ENCODE measurements around the gene TMIGD3.
"Not testable (repeated sequence)": the region's sequence is repeated elsewhere in the genome, so short reads cannot be mapped to it uniquely, and the experiment has no call there.

Gene TMIGD3

DNA sequence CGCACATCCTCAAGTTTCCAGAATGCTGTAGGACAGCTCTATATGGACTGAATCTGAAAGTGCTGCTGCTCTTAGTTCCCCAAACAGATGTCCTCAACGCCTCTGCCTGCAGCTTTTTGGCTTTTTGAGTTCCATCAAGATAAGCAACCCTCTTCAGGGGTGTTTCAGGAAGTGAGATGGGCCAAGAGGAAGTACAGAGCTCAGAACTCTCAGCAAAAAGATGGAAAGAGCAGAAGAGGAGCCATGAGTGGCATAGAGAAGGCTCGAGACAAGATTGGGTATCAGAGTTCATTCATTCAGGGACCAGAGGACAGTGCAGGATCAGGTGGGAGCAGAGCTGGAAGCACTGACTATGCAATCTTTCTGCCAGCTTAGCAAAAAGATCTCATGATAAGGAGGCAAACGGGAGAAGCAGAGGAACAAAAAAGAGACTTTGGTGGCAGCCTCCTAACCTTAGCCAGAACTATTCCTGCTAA lies at the start of gene TMIGD3, which contains the start of gene ADORA3:
Gene TMIGD3, minus strand, starts transcription at position 49 of the 476 bp plus-strand sequence. CDS start 279 bp downstream, outside the sequence.
Gene ADORA3, minus strand, starts transcription at position 49 of the 476 bp plus-strand sequence. CDS start 279 bp downstream, outside the sequence.
- Histone ChIP-seq H3K36me3 (ENCODE audit: insufficient read depth, low read length) (no peaks in the 10 kb centered on the region), H3K9ac (ENCODE audit: low read depth, low read length) (no peak within 1 kb of the TSS), H3K4me1 (ENCODE audit: insufficient read depth, low read length) (0 out of 2 replicates have a peak, but pooled peaks cover 4% of the 10 kb centered on the region), H3K9me3 (ENCODE audit: control insufficient read depth, insufficient read depth, low read length) (no peaks in the 10 kb centered on the region)

DNA sequence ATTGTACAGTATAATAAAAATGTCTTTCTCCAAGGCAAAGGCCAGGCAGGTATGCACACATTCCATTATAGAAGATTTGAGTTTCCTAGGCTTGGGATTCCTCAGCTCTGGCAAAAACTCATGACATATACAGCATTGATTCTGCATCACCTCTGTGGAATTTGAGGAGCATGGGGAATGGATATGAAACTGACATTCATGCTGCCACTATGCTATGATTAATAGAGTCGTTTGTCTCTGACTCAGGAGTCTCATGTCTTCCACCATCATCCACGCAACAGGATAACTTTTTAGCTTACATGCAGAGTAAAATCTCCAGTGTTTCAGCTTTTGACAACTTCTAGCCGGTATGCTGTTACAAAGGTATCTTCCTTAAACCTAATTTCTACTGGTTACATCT lies 49.8 kb upstream of the TMIGD3 start:
- Histone ChIP-seq H3K36me3 (ENCODE audit: insufficient read depth, low read length) (peaks cover 3% of the 10 kb centered on the region; the same call in 1 of the 2 replicates), H3K9me3 (ENCODE audit: control insufficient read depth, insufficient read depth, low read length) (no peaks in the 10 kb centered on the region), H3K4me1 (ENCODE audit: insufficient read depth, low read length) (peaks cover 12% of the 10 kb centered on the region; the same call in 1 of the 2 replicates), H3K9ac (ENCODE audit: low read depth, low read length) (no peak overlapping the region)

DNA sequence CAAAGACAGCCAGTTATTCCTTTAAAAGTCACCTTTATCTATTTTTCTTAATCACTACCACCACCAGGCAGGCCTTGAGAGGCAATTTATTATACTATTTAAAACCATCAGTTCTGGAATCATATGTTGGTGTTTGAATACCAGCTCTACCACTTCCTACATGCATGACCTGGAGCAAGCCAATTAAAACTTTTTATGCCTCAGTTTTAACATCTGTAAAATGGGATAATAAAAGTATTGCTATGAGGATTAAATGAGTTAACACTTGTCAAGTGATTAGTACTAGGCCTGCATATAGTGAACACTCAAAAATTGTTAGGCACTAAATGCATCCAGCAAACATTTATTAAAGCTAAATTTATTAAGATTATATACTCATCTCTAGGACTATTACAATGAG lies 49.2 kb upstream of the TMIGD3 start:
- Histone ChIP-seq H3K4me1 (ENCODE audit: insufficient read depth, low read length) (peaks cover 12% of the 10 kb centered on the region; the same call in 1 of the 2 replicates), H3K36me3 (ENCODE audit: insufficient read depth, low read length) (peaks cover 4% of the 10 kb centered on the region; the same call in 1 of the 2 replicates), H3K9ac (ENCODE audit: low read depth, low read length) (no peak overlapping the region), H3K9me3 (ENCODE audit: control insufficient read depth, insufficient read depth, low read length) (no peaks in the 10 kb centered on the region)

DNA sequence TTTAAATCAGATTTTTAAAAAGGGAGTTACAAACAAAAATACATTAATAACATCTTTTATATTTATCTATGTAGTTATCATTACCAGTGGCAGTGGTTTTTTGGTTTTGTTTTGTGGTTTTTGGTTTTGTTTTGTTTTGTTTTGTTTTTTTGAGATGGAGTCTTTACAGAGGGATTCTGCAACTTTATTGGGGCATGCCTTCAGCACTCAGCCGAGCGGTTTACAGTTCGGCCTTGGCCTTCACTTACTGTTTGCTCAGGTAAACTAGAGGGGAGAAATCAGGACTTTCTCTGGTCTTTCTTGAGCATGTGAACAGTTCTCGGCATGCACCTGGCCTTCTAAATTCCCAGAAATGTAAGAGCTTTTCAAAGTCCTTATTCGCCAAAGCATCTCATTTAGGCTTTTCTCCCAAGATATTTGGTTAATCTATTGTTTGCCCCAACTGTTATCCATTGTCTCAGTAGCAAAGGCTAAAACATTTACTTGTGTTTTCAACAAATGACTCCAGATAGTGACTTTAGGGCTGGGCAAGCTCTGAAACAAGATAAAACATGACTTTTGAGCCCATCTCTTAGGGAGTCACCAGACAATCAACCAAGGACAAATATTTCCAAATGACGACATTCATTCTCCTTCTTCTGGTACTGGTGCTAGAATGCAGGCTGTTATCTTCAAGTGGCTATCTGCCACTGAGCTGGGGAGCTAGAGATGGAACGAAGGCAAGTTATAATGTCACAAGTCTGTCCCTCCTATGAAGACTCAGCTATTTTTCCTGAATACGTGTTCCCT lies 48.4 kb upstream of the TMIGD3 start:
- H3K36me3 ChIP-seq (ENCODE audit: insufficient read depth, low read length): peaks cover 5% of the 10 kb centered on the region; the same call in 1 of the 2 replicates
- peaks cover 12% of the 10 kb centered on the region; the same call in 1 of the 2 replicates for H3K4me1 ChIP-seq (ENCODE audit: insufficient read depth, low read length)
- no peaks in the 10 kb centered on the region for H3K9me3 ChIP-seq (ENCODE audit: control insufficient read depth, insufficient read depth, low read length)
- no peak overlapping the region for H3K9ac ChIP-seq (ENCODE audit: low read depth, low read length)

DNA sequence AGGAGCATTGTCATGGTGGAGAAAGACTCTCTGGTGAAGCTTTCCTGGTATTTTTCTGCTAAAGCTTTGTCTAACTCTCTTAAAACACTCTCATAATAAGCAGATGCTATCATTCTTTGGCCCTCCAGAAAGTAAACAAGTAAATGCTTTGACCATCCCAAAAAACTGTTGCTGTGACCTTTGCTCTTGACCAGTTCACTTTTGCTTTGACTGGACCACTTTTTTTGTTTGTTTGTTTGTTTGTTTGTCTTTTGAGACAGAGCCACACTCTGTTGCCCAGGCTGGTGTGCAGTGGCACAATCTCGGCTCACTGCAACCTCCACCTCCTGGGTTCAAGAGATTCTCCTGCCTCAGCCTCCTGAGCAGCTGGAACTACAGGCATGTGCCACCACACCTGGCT lies 44.4 kb upstream of the TMIGD3 start:
- H3K36me3 ChIP-seq (ENCODE audit: insufficient read depth, low read length); H3K4me1 ChIP-seq (ENCODE audit: insufficient read depth, low read length); H3K9me3 ChIP-seq (ENCODE audit: control insufficient read depth, insufficient read depth, low read length); H3K9ac ChIP-seq (ENCODE audit: low read depth, low read length): not testable (repeated sequence)

DNA sequence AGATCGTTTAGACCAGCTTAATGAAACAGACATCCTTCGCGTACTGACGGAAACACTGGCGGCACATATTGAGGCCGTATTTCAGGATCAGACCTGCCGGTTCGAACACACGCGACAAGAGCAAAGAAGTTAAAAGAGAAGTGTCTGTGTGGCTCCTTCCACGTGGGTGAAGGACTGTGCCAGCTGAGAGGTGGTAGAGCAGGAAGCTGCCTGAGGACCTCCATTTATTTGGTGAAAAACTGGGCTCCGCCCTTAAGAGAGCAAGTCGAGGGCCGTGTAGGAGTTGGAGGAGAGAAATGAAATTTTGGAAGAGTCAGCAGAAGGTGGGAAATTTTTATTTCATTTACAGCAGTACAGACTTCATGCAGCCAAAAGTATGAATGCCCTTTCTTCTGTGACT lies 38.8 kb upstream of the TMIGD3 start:
- Histone ChIP-seq H3K36me3 (ENCODE audit: insufficient read depth, low read length) (no peaks in the 10 kb centered on the region), H3K9me3 (ENCODE audit: control insufficient read depth, insufficient read depth, low read length) (no peaks in the 10 kb centered on the region), H3K4me1 (ENCODE audit: insufficient read depth, low read length) (peaks cover 28% of the 10 kb centered on the region; the same call in 1 of the 2 replicates), H3K9ac (ENCODE audit: low read depth, low read length) (peak overlapping the region; percentile 61)

DNA sequence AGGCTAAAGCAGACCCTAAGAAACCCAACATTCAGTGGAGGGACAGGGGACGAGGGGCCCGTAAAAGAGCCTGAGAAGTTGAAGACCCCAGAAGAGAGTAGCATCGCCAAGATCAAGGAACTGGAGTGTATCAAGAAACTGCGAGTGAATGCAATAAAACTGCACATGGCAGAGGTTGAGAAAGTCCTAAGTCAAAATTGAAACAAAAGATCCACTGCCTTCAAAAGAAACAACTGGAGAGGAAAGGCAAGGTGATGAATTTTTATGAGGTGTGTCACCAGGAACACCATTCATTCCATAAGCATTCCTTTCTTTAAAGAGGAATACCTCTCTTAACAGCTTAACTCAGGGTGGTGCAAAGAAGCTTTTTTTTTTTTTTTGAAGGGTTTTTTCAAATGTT lies 38.3 kb upstream of the TMIGD3 start:
- Histone ChIP-seq H3K9me3 (ENCODE audit: control insufficient read depth, insufficient read depth, low read length) (no peaks in the 10 kb centered on the region), H3K9ac (ENCODE audit: low read depth, low read length) (peak overlapping the region; percentile 61), H3K36me3 (ENCODE audit: insufficient read depth, low read length) (no peaks in the 10 kb centered on the region), H3K4me1 (ENCODE audit: insufficient read depth, low read length) (peaks cover 28% of the 10 kb centered on the region; the same call in 1 of the 2 replicates)

DNA sequence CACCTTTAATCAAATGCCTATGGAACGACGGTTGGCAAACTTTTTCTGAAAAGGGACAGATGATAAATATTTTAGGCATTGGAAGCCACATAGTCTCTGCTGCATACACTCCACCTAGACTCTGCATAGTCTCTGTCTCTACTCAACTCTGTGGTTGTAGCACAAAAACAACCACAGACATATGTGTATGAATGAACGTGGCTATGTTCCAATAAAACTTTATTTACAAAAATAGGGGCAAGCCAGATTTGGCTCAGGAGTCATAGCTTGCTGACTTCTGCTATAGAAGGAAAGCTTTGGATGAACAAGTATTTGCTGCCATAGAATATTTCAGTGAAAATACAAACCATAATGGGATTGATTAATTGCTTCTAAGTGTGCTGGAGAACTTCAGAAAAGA lies 37.5 kb upstream of the TMIGD3 start:
- Histone ChIP-seq H3K9ac (ENCODE audit: low read depth, low read length) (no peak overlapping the region), H3K36me3 (ENCODE audit: insufficient read depth, low read length) (no peaks in the 10 kb centered on the region), H3K4me1 (ENCODE audit: insufficient read depth, low read length) (peaks cover 28% of the 10 kb centered on the region; the same call in 1 of the 2 replicates), H3K9me3 (ENCODE audit: control insufficient read depth, insufficient read depth, low read length) (no peaks in the 10 kb centered on the region)

DNA sequence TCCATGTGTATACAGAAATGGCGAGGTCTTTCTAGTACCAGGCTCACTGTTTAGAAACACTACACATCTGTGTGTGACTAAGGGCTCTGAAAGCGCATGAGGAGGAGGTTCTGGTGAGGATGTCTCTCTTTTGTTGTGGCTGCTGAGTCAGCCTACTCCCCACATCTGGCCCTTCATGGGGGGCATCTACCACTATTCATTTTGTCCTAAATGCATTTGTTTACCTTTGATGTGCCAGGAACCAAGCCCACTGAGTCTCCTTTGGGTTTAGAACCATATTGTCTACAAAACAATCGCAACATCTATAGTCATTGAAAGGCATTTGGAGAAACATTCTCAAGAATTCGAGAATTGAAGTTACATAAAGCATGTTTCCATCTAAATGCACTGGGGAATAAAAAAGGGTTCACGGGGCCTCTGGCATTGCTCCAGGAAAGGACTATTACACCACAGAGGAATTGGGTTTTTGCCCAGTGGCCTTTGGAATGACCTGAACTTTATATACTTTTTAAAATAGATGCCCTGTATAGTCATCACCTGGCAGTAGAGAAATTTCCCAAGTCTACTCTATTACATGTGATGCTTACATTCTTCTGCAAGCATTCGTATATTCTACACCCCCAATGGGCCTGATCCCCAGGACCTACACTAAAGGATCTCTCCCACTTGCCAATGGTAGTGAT lies 35.1 kb upstream of the TMIGD3 start:
- H3K9ac ChIP-seq (ENCODE audit: low read depth, low read length): no peak overlapping the region

DNA sequence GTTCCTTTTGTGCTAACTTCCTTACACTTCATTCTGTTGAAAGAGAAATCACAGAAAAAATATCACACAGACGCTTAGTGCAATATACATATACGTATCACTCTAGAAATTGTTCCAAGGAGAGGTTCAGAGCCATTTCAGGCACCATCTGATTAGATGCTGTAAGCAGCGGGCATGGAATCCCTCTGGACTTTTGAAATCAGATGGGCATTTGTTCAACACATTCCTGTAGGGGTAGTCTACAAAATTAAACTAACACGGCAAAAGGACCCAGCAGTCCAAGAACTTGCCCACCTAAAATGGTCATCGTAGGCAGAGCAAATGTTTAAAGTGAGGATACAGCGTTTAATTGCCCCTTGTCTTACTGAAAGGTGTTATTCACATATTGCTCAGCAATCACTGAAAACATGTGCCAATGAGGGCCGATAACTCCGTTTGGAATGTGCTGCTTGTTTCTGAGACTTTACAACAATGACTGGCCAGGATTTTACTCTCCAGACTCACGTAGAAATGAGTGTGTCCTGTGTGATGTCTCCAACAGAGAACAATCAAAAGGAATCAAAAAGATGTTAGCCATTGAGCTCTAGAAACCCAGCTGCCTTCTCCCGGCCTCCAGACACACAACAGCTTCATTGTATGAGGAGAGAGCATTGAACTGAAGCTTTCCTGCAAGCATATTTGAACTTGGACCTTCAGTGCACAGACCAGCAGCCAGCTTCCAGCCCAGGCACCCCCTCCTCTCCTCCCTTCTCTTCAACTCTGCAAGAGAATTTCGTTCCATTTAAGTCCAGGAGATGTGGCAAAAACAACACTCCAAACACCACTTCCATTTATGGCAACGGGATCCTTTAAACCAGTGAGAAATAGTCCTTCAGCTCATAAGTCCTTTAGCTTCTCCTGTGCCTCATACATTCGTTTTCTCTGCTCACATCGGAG lies 32.1 kb upstream of the TMIGD3 start:
- H3K9me3 ChIP-seq (ENCODE audit: control insufficient read depth, insufficient read depth, low read length): peaks cover 14% of the 10 kb centered on the region; the same call in 1 of the 2 replicates
- H3K4me1 ChIP-seq (ENCODE audit: insufficient read depth, low read length): peaks cover 22% of the 10 kb centered on the region; the same call in 1 of the 2 replicates
- H3K36me3 ChIP-seq (ENCODE audit: insufficient read depth, low read length): no peaks in the 10 kb centered on the region

More for the DNA sequence above, 35.1 kb upstream of the TMIGD3 start:
- Histone ChIP-seq H3K4me1 (ENCODE audit: insufficient read depth, low read length) (peaks cover 34% of the 10 kb centered on the region; the same call in 1 of the 2 replicates), H3K9me3 (ENCODE audit: control insufficient read depth, insufficient read depth, low read length) (no peaks in the 10 kb centered on the region), H3K36me3 (ENCODE audit: insufficient read depth, low read length) (no peaks in the 10 kb centered on the region)

DNA sequence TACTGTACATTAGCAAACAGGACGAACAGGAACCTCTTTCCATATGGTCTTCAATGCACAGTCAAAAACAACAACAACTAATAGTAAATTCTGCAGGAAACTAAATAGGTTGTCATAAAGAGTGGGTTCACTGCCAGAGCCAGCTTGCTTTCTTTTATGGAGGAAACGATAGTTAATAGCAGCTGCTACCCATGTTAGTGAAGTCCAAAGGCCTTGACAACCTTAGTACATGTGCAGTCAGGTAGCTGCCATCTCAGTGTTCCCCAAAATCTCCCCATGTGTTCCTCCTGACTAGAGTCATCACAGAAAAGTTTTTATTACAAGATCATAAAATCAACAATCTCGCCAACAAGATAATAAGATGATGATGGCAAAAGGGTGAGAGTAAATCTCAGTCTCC lies 16.6 kb upstream of the TMIGD3 start:
- Histone ChIP-seq H3K9me3 (ENCODE audit: control insufficient read depth, insufficient read depth, low read length) (peaks cover 4% of the 10 kb centered on the region; the same call in 1 of the 2 replicates), H3K36me3 (ENCODE audit: insufficient read depth, low read length) (no peaks in the 10 kb centered on the region), H3K9ac (ENCODE audit: low read depth, low read length) (no peak overlapping the region), H3K4me1 (ENCODE audit: insufficient read depth, low read length) (no peaks in the 10 kb centered on the region)

More for the DNA sequence above, 32.1 kb upstream of the TMIGD3 start:
- H3K9ac ChIP-seq (ENCODE audit: low read depth, low read length): no peak overlapping the region

DNA sequence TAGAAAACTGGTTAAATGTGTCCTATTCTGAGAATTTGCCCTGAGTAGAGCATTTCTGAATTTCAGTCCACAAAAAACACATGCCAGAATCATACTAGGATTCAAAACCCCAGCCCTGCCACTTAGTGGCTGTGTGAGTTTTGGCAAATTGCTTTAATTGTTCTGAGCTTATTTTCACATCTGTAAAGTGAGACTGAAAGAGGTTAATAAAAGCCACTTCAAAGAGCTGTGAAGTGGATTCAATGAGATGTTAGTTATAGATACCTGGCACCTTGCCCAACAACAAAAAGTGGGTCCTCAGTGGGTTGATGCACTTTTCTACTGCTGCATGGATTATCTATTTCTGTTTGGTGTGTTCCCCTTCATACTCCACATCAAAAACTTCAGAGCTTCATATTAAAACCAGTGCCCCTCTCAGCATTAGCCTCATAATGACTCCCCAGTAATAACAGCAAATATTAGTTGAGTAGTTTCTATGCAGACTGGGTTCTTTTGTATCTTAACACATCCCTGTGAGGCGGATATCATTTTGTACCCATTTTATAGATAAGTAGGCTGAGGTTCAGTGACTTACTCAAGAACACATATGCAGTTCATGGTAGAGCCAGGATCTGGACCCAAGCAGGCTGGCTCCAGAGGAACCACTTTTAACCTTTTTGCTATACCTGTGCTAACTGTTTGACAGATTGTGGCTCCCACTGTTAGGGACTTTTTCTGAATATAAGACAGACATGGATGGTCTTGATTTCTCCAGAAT lies 14.2 kb upstream of the TMIGD3 start:
- Histone ChIP-seq H3K36me3 (ENCODE audit: insufficient read depth, low read length) (no peaks in the 10 kb centered on the region), H3K9ac (ENCODE audit: low read depth, low read length) (no peak overlapping the region), H3K9me3 (ENCODE audit: control insufficient read depth, insufficient read depth, low read length) (no peaks in the 10 kb centered on the region), H3K4me1 (ENCODE audit: insufficient read depth, low read length) (no peaks in the 10 kb centered on the region)

DNA sequence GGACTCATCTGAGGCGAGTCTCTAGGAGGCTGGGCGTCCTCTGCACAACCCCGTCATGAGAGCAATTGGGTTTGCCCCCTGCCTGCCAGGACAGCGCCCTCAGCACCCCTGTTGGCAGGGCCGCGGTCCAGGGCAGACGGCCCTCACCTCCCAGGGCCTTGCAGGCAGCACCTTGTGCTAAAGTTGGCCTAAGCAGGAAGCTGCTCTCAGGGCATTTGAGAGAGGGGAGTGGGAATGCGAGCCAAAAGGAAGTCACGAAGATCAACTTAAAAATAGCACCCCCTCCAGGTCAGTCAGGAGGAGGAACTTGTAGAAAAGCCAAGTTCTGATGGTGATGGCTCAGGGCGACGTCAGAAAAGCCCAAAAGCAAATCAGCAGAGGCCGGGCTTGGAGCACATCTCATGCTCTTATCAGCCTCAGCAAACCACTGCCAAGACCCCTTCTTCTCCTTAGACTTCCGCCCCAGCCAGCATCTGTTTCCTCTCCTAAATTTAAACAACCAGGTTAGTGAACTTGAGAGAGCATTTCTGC lies 12.6 kb upstream of the TMIGD3 start:
- Histone ChIP-seq H3K9ac (ENCODE audit: low read depth, low read length) (no peak overlapping the region; the same call in 1 of the 2 replicates), H3K9me3 (ENCODE audit: control insufficient read depth, insufficient read depth, low read length) (no peaks in the 10 kb centered on the region), H3K4me1 (ENCODE audit: insufficient read depth, low read length) (peaks cover 3% of the 10 kb centered on the region; the same call in 1 of the 2 replicates), H3K36me3 (ENCODE audit: insufficient read depth, low read length) (no peaks in the 10 kb centered on the region)

Data from ES-I3 (cell line).